Esophagus mucosa (tissue), 1 donor: Measurements from ENCODE around the gene SURF6. TPM values are rescaled to one million over a fixed set of nuclear protein-coding genes. Genes with fewer than 3 reads are reported as not detected.
A peak's percentile ranks its signal among the peaks of the same experiment; 100 is the strongest.
"Not testable (repeated sequence)": the region's sequence is repeated elsewhere in the genome, so short reads cannot be mapped to it uniquely, and the experiment has no call there.

Experiments
- ATAC-seq: fragments of 200-7000 bp; cut with Tn5 transposase; one replicate; pipeline ENCODE4 v1.9.1; 2020
- total RNA-seq: library from RNA; stranded (reverse); gene quantifications from one replicate; pipeline ENCODE4 v1.2.4, GENCODE V29; 2023
- donor health status: DM: yes; HTN: yes; CAD: no.

The SURF6 gene
- 9.9 TPM for total RNA-seq

GRCh38 chr9:133335924-133336811, at the start of gene SURF6:
Gene SURF6, minus strand, starts transcription at chr9:133336188. Its CDS starts 56 bp downstream, at chr9:133336132.
- ATAC-seq = peak; percentile 92

- ATAC-seq = no peak
Observed at GRCh38 chr9:133385452-133385851, 49.5 kb upstream of the SURF6 start.

- ATAC-seq = no peak
Observed at GRCh38 chr9:133384736-133385321, 48.8 kb upstream of the SURF6 start.

- no peak for ATAC-seq
Observed at GRCh38 chr9:133383438-133383837, 47.5 kb upstream of the SURF6 start.

GRCh38 chr9:133382507-133383141, 46.6 kb upstream of the SURF6 start:
- no peak for ATAC-seq

- ATAC-seq = no peak
Observed at GRCh38 chr9:133380734-133381133, 44.7 kb upstream of the SURF6 start.

GRCh38 chr9:133379153-133380086, 43.4 kb upstream of the SURF6 start:
- no peak for ATAC-seq

GRCh38 chr9:133378408-133378962, 42.5 kb upstream of the SURF6 start:
- no peak for ATAC-seq

GRCh38 chr9:133377721-133378216, 41.8 kb upstream of the SURF6 start:
- no peak for ATAC-seq

- not testable (repeated sequence) for ATAC-seq
Observed at GRCh38 chr9:133377280-133377679, 41.3 kb upstream of the SURF6 start.

GRCh38 chr9:133375724-133376654, 40.0 kb upstream of the SURF6 start, which contains the start of the genes STKLD1 and SURF4:
Gene STKLD1, plus strand, starts transcription at chr9:133376366. Its CDS starts 108 bp downstream, at chr9:133376474.
Gene SURF4, minus strand, starts transcription at chr9:133376060. Its CDS starts 91 bp downstream, at chr9:133375969.
- ATAC-seq = peak; percentile 95

GRCh38 chr9:133375116-133375723, 39.2 kb upstream of the SURF6 start:
- ATAC-seq = peak; percentile 8

GRCh38 chr9:133374612-133375115, 38.7 kb upstream of the SURF6 start:
- ATAC-seq = no peak

GRCh38 chr9:133372144-133372543, 36.2 kb upstream of the SURF6 start:
- ATAC-seq = no peak

- no peak for ATAC-seq
Observed at GRCh38 chr9:133371261-133371711, 35.3 kb upstream of the SURF6 start.

GRCh38 chr9:133370685-133371084, 34.7 kb upstream of the SURF6 start:
- no peak for ATAC-seq

GRCh38 chr9:133369933-133370332, 33.9 kb upstream of the SURF6 start:
- no peak for ATAC-seq

GRCh38 chr9:133369422-133369821, 33.4 kb upstream of the SURF6 start:
- ATAC-seq = no peak

- peak; percentile 7 for ATAC-seq
Observed at GRCh38 chr9:133368249-133368881, 32.4 kb upstream of the SURF6 start.
